Neuronal stem cell (in vitro differentiated cells): ENCODE measurements around the gene SORCS2.

ENCODE experiments used
- DNase-seq: peaks from one replicate; pipeline ENCODE4 v3.0.0-alpha.2; 2013; ENCODE audit warnings: low spot score
- H2AFZ ChIP-seq: one replicate; pipeline ENCODE4 v1.6.1; 2013; ENCODE audit warnings: mild to moderate bottlenecking, low read length, inconsistent platforms
- H2AK5ac ChIP-seq: 2 replicates; pipeline ENCODE4 v1.6.1; 2013; ENCODE audit warnings: low read depth, mild to moderate bottlenecking, inconsistent platforms, low read length, moderate library complexity, mixed read lengths
- H2BK120ac ChIP-seq: 2 replicates; pipeline ENCODE4 v1.6.1; 2013; ENCODE audit warnings: low read depth, mild to moderate bottlenecking, inconsistent platforms, low read length, moderate library complexity, mixed read lengths
- H2BK12ac ChIP-seq: one replicate; pipeline ENCODE4 v1.6.1; 2013; ENCODE audit warnings: low read length, inconsistent platforms
- H2BK15ac ChIP-seq: 2 replicates; pipeline ENCODE4 v1.6.1; 2013; ENCODE audit warnings: mild to moderate bottlenecking, low read length, inconsistent platforms, mixed read lengths
- H2BK5ac ChIP-seq: one replicate; pipeline ENCODE4 v1.6.1; 2013; ENCODE audit warnings: inconsistent platforms, mild to moderate bottlenecking, low read length, moderate library complexity
- H3K14ac ChIP-seq: one replicate; pipeline ENCODE4 v1.6.1; 2013; ENCODE audit warnings: low read length, inconsistent platforms
- H3K18ac ChIP-seq: 2 replicates; pipeline ENCODE4 v1.6.1; 2013; ENCODE audit warnings: low read length, inconsistent platforms
- H3K23ac ChIP-seq: 2 replicates; pipeline ENCODE4 v1.6.1; 2013; ENCODE audit warnings: low read depth, mild to moderate bottlenecking, mixed read lengths, low read length, inconsistent platforms; ENCODE audit not compliant: poor library complexity
- H3K27ac ChIP-seq: replicated peaks from 3 replicates; pipeline ENCODE4 v1.5.1; 2013; ENCODE audit warnings: low read length, inconsistent platforms
- H3K27me3 ChIP-seq, 3 experiments: 2 replicates each; pipeline ENCODE4 v1.6.1; 2013; ENCODE audit warnings: low read length in 3 of 3, mild to moderate bottlenecking in 2 of 3, inconsistent platforms in 1 of 3, low read depth in 1 of 3, mixed read lengths in 1 of 3, moderate library complexity in 1 of 3; ENCODE audit not compliant: control insufficient read depth in 3 of 3, insufficient read depth in 3 of 3
- H3K36me3 ChIP-seq, 2 donors: replicated peaks in 1 of 2; 2 replicates each; pipeline ENCODE4 v1.6.1; 2013; ENCODE audit warnings: low read length in 2 of 2; ENCODE audit not compliant: control insufficient read depth in 2 of 2, insufficient read depth in 2 of 2
- H3K4ac ChIP-seq: 2 replicates; pipeline ENCODE4 v1.6.1; 2013; ENCODE audit warnings: inconsistent platforms, mild to moderate bottlenecking, low read length, moderate library complexity
- H3K4me1 ChIP-seq, 2 donors: 1 replicate in 1 of 2; 2 replicates in 1 of 2; pipeline ENCODE4 v1.6.1; 2013; ENCODE audit warnings: low read length in 2 of 2, low read depth in 1 of 2; ENCODE audit not compliant: control insufficient read depth in 2 of 2, insufficient read depth in 1 of 2
- H3K4me2 ChIP-seq: one replicate; pipeline ENCODE4 v1.6.1; 2013; ENCODE audit warnings: mild to moderate bottlenecking, low read length, inconsistent platforms; ENCODE audit not compliant: insufficient read depth, poor library complexity, severe bottlenecking
- H3K4me3 ChIP-seq, 2 donors: 2 replicates each; pipeline ENCODE4 v1.5.1; 2013; ENCODE audit warnings: low read length in 2 of 2, mild to moderate bottlenecking in 2 of 2, inconsistent platforms in 1 of 2, moderate library complexity in 1 of 2
- H3K79me1 ChIP-seq: one replicate; pipeline ENCODE4 v1.6.1; 2013; ENCODE audit warnings: low read depth, mild to moderate bottlenecking, inconsistent platforms, low read length, moderate library complexity
- H3K9ac ChIP-seq: one replicate; pipeline ENCODE4 v1.6.1; 2013; ENCODE audit warnings: mild to moderate bottlenecking, low read depth, low read length, inconsistent platforms; ENCODE audit not compliant: poor library complexity
- H3K9me3 ChIP-seq, 2 donors: replicated peaks in 1 of 2; 2 replicates each; pipeline versions ENCODE3 to v1.6.1; 2013; ENCODE audit warnings: low read length in 2 of 2, mild to moderate bottlenecking in 2 of 2, inconsistent platforms in 1 of 2, low read depth in 1 of 2, mixed read lengths in 1 of 2, moderate library complexity in 1 of 2; ENCODE audit not compliant: control insufficient read depth in 2 of 2, insufficient read depth in 1 of 2
- H4K8ac ChIP-seq: one replicate; pipeline ENCODE4 v1.6.1; 2013; ENCODE audit warnings: low read depth, mild to moderate bottlenecking, inconsistent platforms, low read length, moderate library complexity
- H4K91ac ChIP-seq: one replicate; pipeline ENCODE4 v1.6.1; 2013; ENCODE audit warnings: low read length, low read depth, mild to moderate bottlenecking, inconsistent platforms; ENCODE audit not compliant: poor library complexity
- WGBS, 2 donors: extraction: QIAGEN DNeasy Blood & Tissue Kit; methylation state at CpG; one replicate each; pipeline ENCODE4 v1.1.7; 2013; ENCODE audit warnings: missing lambda C conversion rate in 2 of 2, mixed read lengths in 1 of 2; ENCODE audit not compliant: insufficient read length in 2 of 2, insufficient replicate concordance in 1 of 2; ENCODE audit errors: extremely low coverage in 2 of 2; 5-methylcytosine and 5-hydroxymethylcytosine counted together

The SORCS2 gene

GRCh38 chr4:7710576-7711306 is 518.4 kb downstream of the SORCS2 start:
- H2BK5ac ChIP-seq: peak overlapping the region; percentile 2
- peaks cover 3 to 20% of the 10 kb centered on the region in 2 donors for H3K4me1 ChIP-seq
- H4K8ac ChIP-seq: no peak overlapping the region
- no peak overlapping the region for H3K4ac ChIP-seq
- H3K9me3 ChIP-seq: no peaks in the 10 kb centered on the region
- H3K4me3 ChIP-seq: no peak overlapping the region
- no peaks in the 10 kb centered on the region for H3K36me3 ChIP-seq
- H3K9ac ChIP-seq: no peak overlapping the region
- H3K23ac ChIP-seq: no peak overlapping the region
- peaks cover 0 to 4% (median 0%) of the 10 kb centered on the region in 3 experiments for H3K27me3 ChIP-seq
- no CpG with 5 or more reads among the region's 21 CpGs for WGBS, 2 donors
- peak overlapping the region; percentile 77 for H2BK15ac ChIP-seq
- H2AK5ac ChIP-seq: peak overlapping the region; percentile 80
- no peak overlapping the region for H2AFZ ChIP-seq
- no peak overlapping the region for H3K27ac ChIP-seq
- H3K4me2 ChIP-seq: no peak overlapping the region
- H2BK12ac ChIP-seq: no peak overlapping the region
- peak overlapping the region; percentile 79 for H3K18ac ChIP-seq
- H3K79me1 ChIP-seq: no peaks in the 10 kb centered on the region
- DNase-seq: no peak
- no peak overlapping the region for H3K14ac ChIP-seq
- no peak overlapping the region for H4K91ac ChIP-seq
- no peak overlapping the region for H2BK120ac ChIP-seq

DNA sequence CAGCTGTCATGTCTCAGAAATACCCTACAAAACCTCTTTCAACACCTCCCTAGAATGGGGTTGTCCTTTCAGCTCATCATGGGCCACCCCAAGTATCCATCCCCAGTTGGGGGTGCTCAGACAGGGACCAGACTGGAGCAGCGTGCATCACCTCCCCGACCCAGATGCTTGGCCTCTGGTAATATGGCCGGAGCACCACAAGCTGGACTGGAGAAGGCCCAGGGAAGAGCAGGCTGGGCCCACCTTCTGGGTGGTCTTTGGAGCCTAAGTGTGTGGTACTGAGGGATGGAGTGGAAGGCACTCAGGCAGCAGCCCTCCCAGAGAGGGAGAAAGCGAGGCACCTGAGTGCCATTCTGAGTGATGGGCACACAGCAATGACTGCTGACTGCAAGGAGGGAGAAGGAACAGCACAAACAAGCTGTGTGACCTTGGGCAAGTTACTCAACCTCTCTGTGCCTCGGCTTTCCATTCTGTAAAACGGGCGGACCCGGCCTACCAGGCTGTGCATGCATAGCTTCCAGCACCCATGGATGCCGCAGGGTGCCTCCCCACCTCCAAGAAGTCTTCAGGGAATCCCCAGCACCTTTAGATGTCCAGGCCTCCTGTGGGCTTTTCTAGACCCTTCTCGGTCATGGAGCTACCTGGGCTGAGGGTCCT is 519.1 kb downstream of the SORCS2 start:
- Histone ChIP-seq H4K91ac (no peak overlapping the region), H3K14ac (no peak overlapping the region), H3K9me3 (no peaks in the 10 kb centered on the region), H3K23ac (peak overlapping the region; percentile 87), H3K18ac (peak overlapping the region; percentile 66), H3K27ac (no peak overlapping the region), H3K4ac (no peak overlapping the region), H4K8ac (peak overlapping the region; percentile 73), H3K27me3 (peaks cover 0 to 4% (median 0%) of the 10 kb centered on the region in 3 experiments), H3K4me3 (no peak overlapping the region), H3K4me1 (peaks cover 3 to 20% of the 10 kb centered on the region in 2 donors), H2AK5ac (peak overlapping the region; percentile 76), H2BK15ac (peak overlapping the region; percentile 91), H2AFZ (no peak overlapping the region), H3K4me2 (no peak overlapping the region), H3K79me1 (no peaks in the 10 kb centered on the region), H3K9ac (peak overlapping the region; percentile 54), H2BK5ac (peak overlapping the region; percentile 2), H3K36me3 (no peaks in the 10 kb centered on the region), H2BK12ac (peak overlapping the region; percentile 69), H2BK120ac (no peak overlapping the region)
- no CpG with 5 or more reads among the region's 10 CpGs for WGBS, 2 donors
- DNase-seq: no peak

- Histone ChIP-seq H3K18ac (peak overlapping the region; percentile 35), H4K91ac (no peak overlapping the region), H3K14ac (no peak overlapping the region), H3K79me1 (no peaks in the 10 kb centered on the region), H2BK120ac (no peak overlapping the region), H3K4me3 (no peak overlapping the region), H4K8ac (peak overlapping the region; percentile 75), H3K27ac (no peak overlapping the region), H3K36me3 (no peaks in the 10 kb centered on the region), H3K9me3 (no peaks in the 10 kb centered on the region), H2AK5ac (no peak overlapping the region), H3K23ac (peak overlapping the region; percentile 38), H2BK5ac (no peak overlapping the region), H2AFZ (no peak overlapping the region), H3K27me3 (peaks cover 0 to 4% (median 0%) of the 10 kb centered on the region in 3 experiments), H3K4me1 (peaks cover 3 to 20% of the 10 kb centered on the region in 2 donors), H3K9ac (no peak overlapping the region), H3K4ac (no peak overlapping the region), H2BK15ac (peak overlapping the region; percentile 91), H3K4me2 (no peak overlapping the region), H2BK12ac (no peak overlapping the region)
- WGBS, 2 donors: no CpG with 5 or more reads among the region's 19 CpGs
- DNase-seq: no peak
Observed at GRCh38 chr4:7712021-7712671, 519.8 kb downstream of the SORCS2 start.

GRCh38 chr4:7713757-7714156 is 521.4 kb downstream of the SORCS2 start:
- DNase-seq: no peak
- H4K8ac ChIP-seq: no peak overlapping the region
- no CpG with 5 or more reads among the region's 7 CpGs for WGBS, 2 donors

More at GRCh38 chr4:7713757-7714156, 521.4 kb downstream of the SORCS2 start:
- Histone ChIP-seq H2BK5ac (no peak overlapping the region), H3K14ac (no peak overlapping the region), H3K79me1 (no peaks in the 10 kb centered on the region), H3K9ac (no peak overlapping the region), H3K4me2 (no peak overlapping the region), H2BK15ac (no peak overlapping the region), H4K91ac (no peak overlapping the region), H3K18ac (peak overlapping the region; percentile 53), H3K4ac (no peak overlapping the region), H2AK5ac (peak overlapping the region; percentile 67), H3K9me3 (no peaks in the 10 kb centered on the region), H3K27ac (no peak overlapping the region), H3K4me3 (no peak overlapping the region), H3K4me1 (peaks cover 0 to 14% of the 10 kb centered on the region in 2 donors), H2AFZ (no peak overlapping the region), H3K27me3 (peaks cover 0 to 15% (median 0%) of the 10 kb centered on the region in 3 experiments), H3K23ac (peak overlapping the region; percentile 14), H3K36me3 (no peaks in the 10 kb centered on the region), H2BK120ac (no peak overlapping the region), H2BK12ac (no peak overlapping the region)
